ENCODE results near the gene PCDHGC3.

Gene PCDHGC3

DNA sequence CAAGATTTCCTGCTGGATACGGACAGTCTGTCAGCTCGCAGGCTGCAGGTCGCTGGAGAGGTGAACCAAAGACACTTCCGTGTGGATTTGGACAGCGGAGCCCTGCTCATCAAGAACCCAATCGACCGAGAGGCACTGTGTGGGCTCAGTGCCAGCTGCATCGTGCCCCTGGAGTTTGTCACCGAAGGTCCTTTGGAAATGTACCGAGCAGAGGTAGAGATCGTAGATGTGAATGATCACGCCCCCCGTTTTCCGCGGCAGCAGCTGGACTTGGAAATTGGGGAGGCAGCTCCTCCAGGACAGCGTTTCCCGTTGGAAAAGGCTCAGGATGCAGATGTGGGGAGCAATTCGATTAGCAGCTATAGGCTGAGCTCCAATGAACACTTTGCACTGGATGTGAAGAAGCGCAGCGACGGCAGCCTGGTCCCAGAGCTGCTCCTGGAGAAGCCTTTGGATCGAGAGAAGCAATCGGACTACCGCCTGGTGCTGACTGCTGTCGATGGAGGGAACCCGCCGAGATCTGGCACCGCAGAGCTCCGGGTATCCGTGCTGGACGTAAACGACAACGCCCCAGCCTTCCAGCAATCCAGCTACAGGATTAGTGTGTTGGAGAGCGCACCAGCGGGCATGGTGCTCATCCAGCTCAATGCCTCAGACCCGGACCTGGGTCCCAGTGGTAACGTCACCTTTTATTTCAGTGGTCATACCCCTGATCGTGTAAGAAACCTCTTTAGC lies 9.7 kb downstream of the PCDHGC3 start:
- no peak for FAIRE-seq

DNA sequence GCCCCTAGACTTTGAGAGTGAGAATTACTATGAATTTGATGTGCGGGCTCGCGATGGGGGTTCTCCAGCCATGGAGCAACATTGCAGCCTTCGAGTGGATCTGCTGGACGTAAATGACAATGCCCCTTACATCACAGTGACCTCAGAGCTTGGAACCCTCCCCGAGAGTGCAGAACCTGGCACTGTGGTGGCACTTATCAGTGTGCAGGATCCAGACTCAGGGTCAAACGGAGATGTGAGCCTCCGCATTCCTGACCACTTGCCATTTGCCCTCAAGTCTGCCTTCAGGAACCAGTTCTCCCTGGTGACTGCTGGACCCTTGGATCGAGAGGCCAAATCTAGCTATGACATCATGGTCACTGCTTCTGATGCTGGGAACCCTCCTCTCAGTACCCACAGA lies 10.3 kb downstream of the PCDHGC3 start:
- no peak for FAIRE-seq

DNA sequence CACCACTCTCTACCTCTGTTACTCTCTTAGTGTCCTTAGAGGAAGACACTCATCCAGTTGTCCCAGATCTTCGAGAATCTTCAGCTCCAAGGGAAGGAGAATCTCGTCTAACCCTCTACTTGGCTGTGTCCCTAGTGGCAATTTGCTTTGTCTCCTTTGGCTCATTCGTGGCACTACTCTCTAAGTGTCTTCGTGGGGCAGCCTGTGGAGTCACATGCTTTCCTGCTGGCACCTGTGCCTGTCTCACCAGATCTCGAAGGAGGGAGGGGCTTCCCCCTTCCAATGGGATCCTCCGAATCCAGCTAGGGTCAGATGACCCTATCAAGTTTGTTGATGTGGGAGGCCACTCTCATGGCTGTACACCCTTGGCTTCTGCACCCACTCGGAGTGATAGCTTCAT lies 11.4 kb downstream of the PCDHGC3 start:
- no peak for FAIRE-seq

DNA sequence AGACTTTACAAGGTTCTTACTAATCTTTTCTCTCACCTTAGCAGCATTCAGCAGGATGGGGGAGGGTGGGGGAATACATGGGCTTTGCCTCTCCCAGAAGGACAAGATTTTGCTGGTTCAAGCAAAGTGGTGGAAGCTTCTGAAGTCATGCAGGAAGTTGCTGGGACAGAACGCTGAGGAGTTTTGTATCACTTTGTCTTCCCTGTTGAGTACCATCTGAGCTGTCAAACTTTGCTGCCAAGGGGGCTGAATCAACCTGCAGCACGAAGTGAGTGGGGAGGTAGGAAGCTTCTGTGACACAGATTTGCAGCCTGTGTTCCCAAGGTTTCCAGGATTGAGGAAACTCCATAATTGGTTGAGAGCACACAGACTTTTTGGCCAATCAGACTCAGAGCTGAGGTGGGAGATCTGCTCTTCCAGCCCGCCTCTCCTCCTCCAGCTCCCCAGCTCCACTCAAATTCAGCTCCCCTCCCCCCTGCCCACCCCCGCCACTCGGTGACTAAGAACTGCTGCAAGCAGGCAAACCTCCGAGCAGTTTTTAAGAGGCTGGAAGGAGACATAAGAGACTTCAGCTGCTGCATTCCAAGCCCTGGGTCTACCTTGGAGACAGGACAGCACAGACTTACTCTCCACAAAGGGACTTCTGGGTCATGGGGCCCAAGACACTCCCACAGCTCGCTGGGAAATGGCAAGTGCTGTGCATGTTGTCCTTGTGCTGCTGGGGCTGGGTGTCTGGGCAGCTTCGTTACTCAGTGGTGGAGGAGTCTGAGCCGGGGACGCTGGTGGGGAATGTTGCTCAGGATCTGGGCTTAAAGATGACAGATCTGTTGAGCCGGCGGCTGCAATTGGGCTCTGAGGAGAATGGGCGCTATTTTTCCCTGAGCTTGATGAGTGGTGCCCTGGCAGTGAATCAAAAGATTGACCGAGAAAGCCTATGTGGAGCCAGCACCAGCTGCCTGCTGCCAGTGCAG lies 13.1 kb downstream of the PCDHGC3 start, which contains the start of gene PCDHGC5:
PCDHGC5 (plus strand) TSS at position 491 of the 971 bp plus-strand sequence; CDS start at position 651, 160 bp downstream.
- FAIRE-seq = no peak

GRCh38 chr5:141489841-141490240 lies 14.1 kb downstream of the PCDHGC3 start:
- no peak for FAIRE-seq

DNA sequence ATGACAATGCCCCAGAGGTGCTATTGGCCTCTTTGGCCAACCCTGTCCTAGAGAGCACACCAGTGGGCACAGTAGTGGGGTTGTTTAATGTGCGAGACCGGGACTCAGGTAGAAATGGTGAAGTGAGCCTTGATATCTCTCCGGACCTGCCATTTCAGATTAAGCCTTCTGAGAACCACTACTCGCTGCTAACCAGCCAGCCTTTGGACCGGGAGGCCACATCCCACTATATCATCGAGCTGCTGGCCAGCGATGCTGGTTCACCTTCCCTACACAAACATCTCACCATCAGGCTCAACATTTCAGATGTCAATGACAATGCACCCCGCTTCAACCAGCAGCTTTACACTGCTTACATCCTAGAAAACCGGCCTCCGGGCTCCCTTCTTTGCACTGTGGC lies 14.5 kb downstream of the PCDHGC3 start:
- no peak for FAIRE-seq

DNA sequence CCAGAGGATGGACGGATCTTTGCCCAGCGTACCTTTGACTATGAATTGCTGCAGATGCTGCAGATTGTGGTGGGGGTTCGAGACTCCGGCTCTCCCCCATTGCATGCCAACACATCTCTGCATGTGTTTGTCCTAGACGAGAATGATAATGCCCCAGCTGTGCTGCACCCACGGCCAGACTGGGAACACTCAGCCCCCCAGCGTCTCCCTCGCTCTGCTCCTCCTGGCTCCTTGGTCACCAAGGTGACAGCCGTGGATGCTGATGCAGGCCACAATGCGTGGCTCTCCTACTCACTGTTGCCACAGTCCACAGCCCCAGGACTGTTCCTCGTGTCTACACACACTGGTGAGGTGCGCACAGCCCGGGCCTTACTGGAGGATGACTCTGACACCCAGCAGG lies 15.0 kb downstream of the PCDHGC3 start:
- FAIRE-seq = no peak

DNA sequence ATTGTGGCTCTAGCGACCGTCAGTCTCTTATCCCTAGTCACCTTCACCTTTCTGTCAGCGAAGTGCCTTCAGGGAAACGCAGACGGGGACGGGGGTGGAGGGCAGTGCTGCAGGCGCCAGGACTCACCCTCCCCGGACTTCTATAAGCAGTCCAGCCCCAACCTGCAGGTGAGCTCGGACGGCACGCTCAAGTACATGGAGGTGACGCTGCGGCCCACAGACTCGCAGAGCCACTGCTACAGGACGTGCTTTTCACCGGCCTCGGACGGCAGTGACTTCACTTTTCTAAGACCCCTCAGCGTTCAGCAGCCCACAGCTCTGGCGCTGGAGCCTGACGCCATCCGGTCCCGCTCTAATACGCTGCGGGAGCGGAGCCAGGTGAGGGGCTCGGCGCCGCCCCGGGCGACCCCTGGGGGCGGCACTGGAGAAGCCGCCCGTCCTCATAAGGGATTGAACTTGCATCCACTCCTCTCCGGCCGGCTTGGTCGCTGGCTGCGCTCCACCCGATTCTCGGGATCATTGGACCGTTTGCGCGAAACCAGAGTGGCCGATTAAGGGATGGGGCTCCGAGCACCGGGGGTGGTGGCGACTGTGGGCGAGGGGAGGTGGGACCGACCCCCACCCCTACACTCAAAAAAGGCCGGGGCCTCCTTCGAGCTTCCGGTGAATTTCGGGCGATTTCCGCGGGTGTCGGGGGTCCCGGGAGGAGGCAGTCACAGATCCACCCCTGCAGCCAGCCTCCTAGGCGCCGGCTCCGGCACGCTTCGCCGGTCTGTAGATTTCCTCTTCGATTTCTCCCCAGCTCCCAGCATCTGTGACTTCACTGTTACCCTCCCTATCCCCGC lies 15.8 kb downstream of the PCDHGC3 start:
- FAIRE-seq = no peak

- no peak for FAIRE-seq
Measured at GRCh38 chr5:141492168-141492885, 16.6 kb downstream of the PCDHGC3 start.

- no peak for FAIRE-seq
Measured at GRCh38 chr5:141493500-141494422, 18.0 kb downstream of the PCDHGC3 start.

GRCh38 chr5:141494761-141495452 lies 19.1 kb downstream of the PCDHGC3 start:
- no peak for FAIRE-seq

DNA sequence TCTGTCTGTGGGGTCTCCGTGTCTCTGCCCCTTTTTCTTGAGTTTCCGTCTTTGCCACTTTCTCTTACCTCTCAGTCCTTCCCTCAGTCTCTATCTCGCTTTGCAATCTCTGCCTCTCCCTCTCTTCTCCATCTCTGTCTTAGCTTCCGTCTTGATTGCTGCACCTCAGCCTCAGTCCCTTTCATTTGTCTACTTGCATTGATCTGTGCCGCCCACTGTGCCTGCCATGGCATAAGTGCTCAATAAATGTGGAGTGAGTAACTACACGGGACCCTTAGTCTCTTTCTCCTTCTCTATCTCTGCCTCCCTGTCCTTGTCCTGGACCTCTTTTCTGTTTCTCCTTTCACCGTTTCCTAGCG lies 19.7 kb downstream of the PCDHGC3 start:
- no peak for FAIRE-seq

GRCh38 chr5:141496038-141496437 lies 20.3 kb downstream of the PCDHGC3 start:
- no peak for FAIRE-seq

GRCh38 chr5:141501761-141502160 lies 26.0 kb downstream of the PCDHGC3 start:
- FAIRE-seq = no peak

- FAIRE-seq = no peak
Measured at GRCh38 chr5:141503681-141504080, 27.9 kb downstream of the PCDHGC3 start.

DNA sequence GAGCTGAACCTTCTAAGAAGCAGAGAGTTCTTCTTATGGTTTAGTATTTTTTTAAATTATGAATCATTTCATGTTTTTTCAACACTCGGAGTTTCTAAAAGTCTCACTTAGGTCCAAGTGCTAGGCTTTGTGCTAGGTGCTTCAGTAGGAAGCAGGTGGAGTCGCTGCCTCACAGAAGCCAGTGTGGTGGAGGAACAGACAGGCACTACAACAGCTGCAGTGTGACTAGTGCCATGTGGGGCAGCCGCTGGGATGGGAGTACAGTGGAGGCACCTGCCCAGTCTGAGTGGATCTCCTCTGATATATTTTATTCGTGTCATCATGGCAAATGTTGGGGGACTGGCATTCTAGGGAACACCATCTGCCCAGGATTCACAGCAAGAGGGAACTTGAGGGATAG lies 28.4 kb downstream of the PCDHGC3 start:
- FAIRE-seq = no peak

- no peak for FAIRE-seq
Measured at GRCh38 chr5:141506381-141507155, 30.8 kb downstream of the PCDHGC3 start.

- FAIRE-seq = no peak
Measured at GRCh38 chr5:141507387-141508091, 31.8 kb downstream of the PCDHGC3 start.

DNA sequence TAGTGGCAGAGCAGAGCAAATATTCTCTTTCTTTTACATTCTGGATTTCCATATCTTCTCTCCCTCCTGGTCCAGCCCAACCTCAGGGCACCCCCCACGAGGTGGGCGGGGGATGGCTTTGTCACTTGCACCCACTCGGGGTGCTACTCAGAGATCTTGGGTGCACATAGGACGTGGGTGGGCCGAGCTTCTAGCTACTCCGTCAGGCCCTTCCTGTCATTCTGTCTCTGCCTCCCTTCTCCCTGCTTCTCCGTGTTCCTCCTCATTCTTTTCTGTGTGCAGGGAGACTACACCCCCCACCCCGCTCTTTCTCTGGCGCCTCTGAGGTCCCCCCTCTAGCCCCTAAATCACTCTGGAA lies 32.7 kb downstream of the PCDHGC3 start:
- no peak for FAIRE-seq

Data from G401.6 (cell line).